Measurements from ENCODE around the gene ADAMTS14.
"Not testable (repeated sequence)": the region's sequence is repeated elsewhere in the genome, so short reads cannot be mapped to it uniquely, and the experiment has no call there.

The ADAMTS14 gene

GRCh38 chr10:70756700-70757360, 84.5 kb downstream of the ADAMTS14 start:
- peak; percentile 28 for DNase-seq

- DNase-seq: no peak
Observed at GRCh38 chr10:70757856-70758255, 85.5 kb downstream of the ADAMTS14 start.

GRCh38 chr10:70758757-70759514, 86.6 kb downstream of the ADAMTS14 start:
- DNase-seq: peak; percentile 79

- DNase-seq: no peak
Observed at GRCh38 chr10:70759781-70760180, 87.5 kb downstream of the ADAMTS14 start.

GRCh38 chr10:70760271-70760787, 88.0 kb downstream of the ADAMTS14 start:
- DNase-seq: no peak

GRCh38 chr10:70761031-70761601, 88.8 kb downstream of the ADAMTS14 start:
- no peak for DNase-seq

- no peak for DNase-seq
Observed at GRCh38 chr10:70761727-70762350, 89.5 kb downstream of the ADAMTS14 start.

GRCh38 chr10:70762441-70763175, 90.3 kb downstream of the ADAMTS14 start:
- DNase-seq: no peak

GRCh38 chr10:70763567-70763966, 91.3 kb downstream of the ADAMTS14 start:
- no peak for DNase-seq

GRCh38 chr10:70765794-70766594, 93.7 kb downstream of the ADAMTS14 start:
- no peak for DNase-seq

GRCh38 chr10:70768026-70768685, 95.8 kb downstream of the ADAMTS14 start:
- DNase-seq: not testable (repeated sequence)

- DNase-seq: no peak
Observed at GRCh38 chr10:70769121-70769520, 96.8 kb downstream of the ADAMTS14 start.

- DNase-seq: no peak
Observed at GRCh38 chr10:70770001-70770400, 97.7 kb downstream of the ADAMTS14 start.

GRCh38 chr10:70770516-70770915, 98.2 kb downstream of the ADAMTS14 start:
- DNase-seq: not testable (repeated sequence)

- DNase-seq: peak; percentile 22
Observed at GRCh38 chr10:70771311-70772194, 99.2 kb downstream of the ADAMTS14 start.

- no peak for DNase-seq
Observed at GRCh38 chr10:70772627-70773026, 100.3 kb downstream of the ADAMTS14 start.

GRCh38 chr10:70773461-70773860, 101.2 kb downstream of the ADAMTS14 start:
- no peak for DNase-seq

- DNase-seq: no peak
Observed at GRCh38 chr10:70773965-70774809, 101.9 kb downstream of the ADAMTS14 start.

Data from NCI-H510A treated with DMSO at 0.1 percent for 48 hours (cell line).